Left renal pelvis (tissue), 4 donors: ENCODE measurements around the gene PAK1. TPM values are rescaled to one million over a fixed set of nuclear protein-coding genes. Genes with fewer than 3 reads are reported as not detected.

ENCODE experiments used
- polyA plus RNA-seq, 4 donors: library from polyadenylated mRNA; unstranded; fragments of 120-200 nt; gene quantifications; one replicate each; pipeline ENCODE4 v1.2.1, GENCODE V29; 2013; ENCODE audit not compliant: insufficient read length in 4 of 4

Gene PAK1
- polyA plus RNA-seq, 4 donors = 44.2 to 96.4 (median 87.1) TPM

Other genes with a start within 250 kb of the PAK1 start
- under 1 TPM in 3 of 4 donors, not detected in 1; 0.18 to 0.46 (median 0.34) TPM for gene GDPD4, start 172.4 kb downstream of the PAK1 start, polyA plus RNA-seq
- gene AQP11, start 115.9 kb upstream of the PAK1 start, polyA plus RNA-seq = 1 to 10 TPM; 2.6 to 5.8 (median 3.3) TPM
- gene CLNS1A, start 163.7 kb upstream of the PAK1 start, polyA plus RNA-seq = 100 to 1,000 TPM; 179 to 221 (median 195) TPM